SH-SY5Y (cell line): ENCODE measurements around the gene GPR87.

ENCODE experiments used
- GATA2 ChIP-seq: IDR thresholded peaks from 2 replicates; pipeline ENCODE4 v1.6.1; 2011; ENCODE audit warnings: mild to moderate bottlenecking, low read depth, low read length
- GATA3 ChIP-seq: IDR thresholded peaks from 2 replicates; pipeline ENCODE4 v1.6.1; 2011; ENCODE audit warnings: low read depth, mild to moderate bottlenecking, low read length, moderate library complexity

Gene GPR87

GRCh38 chr3:151306168-151306810 lies 10.3 kb downstream of the GPR87 start:
- TF ChIP-seq GATA3 = no peak
- TF ChIP-seq GATA2 = no peak

- no peak for TF ChIP-seq GATA3
- no peak for TF ChIP-seq GATA2
These were observed 10.9 kb downstream of the GPR87 start for GRCh38 chr3:151305775-151306151.

DNA sequence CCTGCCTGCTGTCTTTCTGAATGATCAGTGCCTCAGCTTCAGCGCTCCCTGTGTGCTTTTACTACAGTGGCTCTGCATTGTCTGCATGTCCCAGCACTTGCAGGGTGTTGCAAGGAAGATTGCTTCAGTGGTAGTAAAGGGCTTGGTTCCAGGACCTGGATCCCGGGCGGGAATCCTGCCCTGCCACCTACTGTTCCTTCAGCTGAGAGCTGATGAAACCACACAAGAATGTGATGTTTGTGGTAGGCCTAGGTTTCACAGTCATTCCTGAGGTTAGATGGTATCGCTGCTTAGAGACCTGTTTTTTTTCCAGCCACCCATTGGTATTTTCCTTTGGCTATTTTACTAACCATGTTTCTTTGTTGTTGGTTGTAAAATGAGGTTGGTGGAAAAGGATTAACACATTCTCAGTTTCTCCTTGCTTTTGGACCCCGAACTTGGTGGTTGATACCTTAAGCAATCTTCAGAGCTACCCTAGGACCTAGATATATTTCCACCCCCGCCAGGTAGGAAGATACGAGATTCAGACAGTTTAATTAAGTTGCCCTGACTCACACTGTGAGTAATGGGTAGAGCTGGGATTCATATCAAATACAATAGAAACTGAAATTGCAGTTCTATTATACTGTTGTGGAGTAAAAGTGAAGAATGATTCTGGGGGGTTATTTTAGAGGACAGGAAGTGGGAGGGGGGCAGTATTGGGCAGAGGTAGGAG lies 11.4 kb downstream of the GPR87 start:
- TF ChIP-seq GATA2 = no peak
- TF ChIP-seq GATA3 = no peak

- TF ChIP-seq GATA3 (no peak), GATA2 (no peak)
These were observed 12.9 kb downstream of the GPR87 start for GRCh38 chr3:151303751-151304150.

GRCh38 chr3:151301787-151302186 lies 14.8 kb downstream of the GPR87 start:
- no peak for TF ChIP-seq GATA2
- no peak for TF ChIP-seq GATA3

GRCh38 chr3:151300539-151300938 lies 16.1 kb downstream of the GPR87 start:
- TF ChIP-seq GATA2 = no peak
- TF ChIP-seq GATA3 = no peak

- TF ChIP-seq GATA3 = no peak
These were observed 17.6 kb downstream of the GPR87 start for GRCh38 chr3:151299006-151299405.

DNA sequence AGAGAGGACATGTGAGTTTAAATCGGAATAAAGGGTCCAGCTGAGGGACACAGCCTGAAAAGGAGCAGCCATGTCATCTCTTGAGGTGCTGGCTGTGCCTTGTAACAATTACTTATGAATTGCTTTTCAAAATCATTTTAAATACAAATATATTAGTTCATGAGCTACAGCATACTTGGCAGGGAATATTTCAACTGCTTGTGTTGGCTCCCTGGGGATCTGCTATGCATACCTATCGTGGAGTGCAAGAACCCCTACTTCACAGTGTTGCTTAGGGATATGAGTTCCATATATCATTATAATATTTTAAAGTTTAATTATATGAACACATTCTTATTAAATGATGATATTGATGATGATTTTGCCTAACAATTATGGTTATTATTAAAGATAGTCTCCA lies 19.2 kb downstream of the GPR87 start:
- TF ChIP-seq GATA3 = no peak

- no peak for TF ChIP-seq GATA3
- TF ChIP-seq GATA2 = no peak
These were observed 20.4 kb downstream of the GPR87 start for GRCh38 chr3:151296226-151296625.

DNA sequence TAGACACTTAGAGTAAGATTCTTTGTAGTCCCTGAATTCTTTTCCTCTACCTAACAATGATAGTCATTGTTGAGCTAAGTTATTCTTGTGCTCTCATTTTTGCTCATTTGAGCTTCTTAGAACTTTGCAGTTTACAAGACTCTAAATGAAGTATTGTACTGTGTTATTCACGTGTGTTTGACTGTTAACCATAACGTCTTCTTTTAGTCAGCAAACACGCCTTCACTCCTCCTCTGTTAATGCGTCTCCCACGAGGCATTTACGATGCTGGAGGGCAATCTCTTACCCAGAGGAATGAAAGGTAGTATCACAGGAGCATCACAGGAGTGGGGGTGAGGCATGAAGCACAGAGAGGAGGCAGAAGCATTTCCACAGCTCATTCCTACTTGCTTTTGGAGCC lies 23.5 kb downstream of the GPR87 start:
- TF ChIP-seq GATA2 (no peak), GATA3 (no peak)

DNA sequence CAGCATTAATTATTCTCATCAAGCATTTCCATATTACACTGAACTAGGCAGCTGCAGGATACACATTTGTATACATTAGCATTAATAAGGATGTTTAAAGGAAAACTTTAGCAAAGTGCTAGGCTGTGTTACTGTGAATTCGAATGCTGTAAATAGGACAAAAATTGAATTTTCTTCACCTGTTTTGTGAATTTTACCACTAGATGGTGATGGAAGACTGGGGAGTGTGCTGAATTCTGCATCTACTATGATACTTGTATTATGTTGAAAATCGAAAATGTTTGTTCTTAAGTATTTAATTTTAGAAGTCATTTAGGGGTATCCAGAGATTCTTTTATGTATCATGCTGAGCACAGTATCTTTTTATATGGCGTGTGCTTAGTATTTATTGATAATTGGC lies 25.9 kb downstream of the GPR87 start:
- TF ChIP-seq GATA2 (no peak), GATA3 (no peak)

DNA sequence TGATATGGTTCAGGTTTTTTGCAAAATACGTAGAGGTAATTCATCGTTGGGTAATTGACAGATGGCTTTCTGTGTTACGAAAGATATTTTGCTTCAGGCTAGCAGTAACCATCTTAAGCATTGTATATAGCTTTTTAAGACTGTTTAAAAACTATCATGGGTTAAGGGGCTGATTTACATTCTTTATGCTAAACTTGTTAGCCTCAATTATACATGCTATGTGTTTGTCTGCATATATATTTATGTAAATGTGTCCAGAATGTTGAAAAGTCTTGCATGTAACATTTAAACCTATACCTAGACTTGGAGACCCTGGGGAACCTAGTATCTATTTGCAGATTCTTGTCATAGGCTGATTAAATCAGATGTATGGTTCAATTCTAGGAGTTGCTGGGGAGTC lies 27.2 kb downstream of the GPR87 start:
- TF ChIP-seq GATA2 = no peak

GRCh38 chr3:151285940-151286339 lies 30.7 kb downstream of the GPR87 start:
- no peak for TF ChIP-seq GATA3
- no peak for TF ChIP-seq GATA2

GRCh38 chr3:151283907-151284461 lies 32.6 kb downstream of the GPR87 start:
- no peak for TF ChIP-seq GATA3
- TF ChIP-seq GATA2 = no peak

- TF ChIP-seq GATA2 (no peak), GATA3 (no peak)
These were observed 33.2 kb downstream of the GPR87 start for GRCh38 chr3:151283387-151283786.

- TF ChIP-seq GATA2 = no peak
- no peak for TF ChIP-seq GATA3
These were observed 33.7 kb downstream of the GPR87 start for GRCh38 chr3:151282921-151283320.
